ENCODE results near the gene TP53I11.

The TP53I11 gene

DNA sequence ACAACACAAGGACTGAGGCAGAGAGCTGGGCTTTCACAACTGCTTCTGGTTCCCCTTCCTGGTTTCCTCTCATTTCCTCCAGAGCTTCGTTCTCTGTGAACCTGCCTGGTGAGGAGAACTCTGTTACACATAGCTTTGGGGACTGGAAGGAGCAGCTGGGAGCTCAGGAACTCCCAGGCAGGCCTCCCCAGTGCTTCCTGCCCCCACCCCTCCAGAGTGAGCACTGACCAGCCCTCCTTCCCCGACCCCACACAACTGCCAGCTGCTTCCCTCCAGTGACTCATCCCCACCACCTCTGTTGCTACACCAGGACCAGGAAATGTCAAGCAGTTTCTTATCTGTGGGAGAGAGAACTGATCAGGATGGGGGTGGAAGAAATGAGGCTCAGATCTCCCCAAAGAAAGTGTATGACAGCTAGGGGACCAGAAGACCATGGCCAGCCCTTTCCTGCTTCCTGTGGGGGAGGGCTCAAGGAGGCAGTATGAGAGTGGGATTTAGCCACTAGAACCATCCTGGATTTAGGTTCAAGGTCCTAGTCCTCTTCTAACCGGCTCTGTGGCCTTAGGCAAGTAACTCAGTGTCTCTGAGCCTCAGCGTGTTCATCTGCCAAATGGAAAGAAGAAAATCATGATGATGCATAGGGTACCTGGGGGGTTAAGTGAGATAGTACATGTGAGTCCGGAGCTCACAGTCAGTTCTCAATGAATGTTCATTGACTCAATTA, 4.5 kb upstream of the TP53I11 start:
- DNase-seq: no peak

DNA sequence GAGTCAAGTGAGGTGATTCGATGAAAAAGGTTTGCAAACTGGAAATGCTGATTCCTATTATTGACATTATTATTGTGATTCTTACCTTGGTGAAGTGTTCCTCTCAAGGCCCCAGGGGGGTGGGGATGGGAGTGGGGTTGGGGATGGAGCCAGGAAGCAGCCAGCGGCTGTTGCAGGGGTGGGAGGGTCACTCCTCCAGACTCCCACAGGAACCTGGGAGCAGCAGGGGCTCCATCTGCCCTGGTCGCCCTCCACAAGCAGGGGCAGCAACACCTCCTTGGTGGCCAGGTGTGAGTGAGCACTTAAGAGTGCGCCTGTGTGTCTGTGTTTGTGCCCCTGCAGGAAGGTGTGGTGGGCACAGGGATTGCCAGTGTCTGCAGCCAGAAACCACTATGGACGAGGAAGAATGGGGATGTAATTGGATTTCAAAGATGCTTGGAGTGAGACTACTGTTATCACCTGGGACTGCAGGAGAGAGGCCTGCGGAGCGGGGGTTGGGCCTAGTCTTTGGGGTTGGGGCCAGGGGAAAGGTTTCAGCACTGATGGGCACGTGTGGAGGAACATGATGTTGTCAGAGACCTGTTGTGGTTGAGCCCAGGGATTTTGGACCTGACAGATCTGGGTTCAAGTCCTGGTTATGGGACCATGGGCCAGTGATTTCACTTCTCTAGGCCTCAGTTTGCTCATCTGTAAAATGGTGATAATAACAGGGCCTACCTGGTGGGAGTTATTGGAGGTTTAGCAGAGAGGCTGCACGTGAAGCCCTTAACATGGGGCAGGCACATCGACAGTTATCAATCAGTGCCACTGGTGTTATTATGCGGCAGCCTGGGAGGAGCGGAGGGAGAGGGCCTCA, 3.6 kb upstream of the TP53I11 start:
- DNase-seq: no peak

- DNase-seq: no peak
Measured at GRCh38 chr11:44952500-44953260, 2.0 kb upstream of the TP53I11 start.

GRCh38 chr11:44952082-44952481, 1.4 kb upstream of the TP53I11 start:
- no peak for DNase-seq

- DNase-seq: no peak
Measured at GRCh38 chr11:44950031-44950624, 555 bp downstream of the TP53I11 start.

- DNase-seq: peak; percentile 10
Measured at GRCh38 chr11:44949160-44950030, 1.3 kb downstream of the TP53I11 start.

- no peak for DNase-seq
Measured at GRCh38 chr11:44948155-44948554, 2.5 kb downstream of the TP53I11 start.

DNA sequence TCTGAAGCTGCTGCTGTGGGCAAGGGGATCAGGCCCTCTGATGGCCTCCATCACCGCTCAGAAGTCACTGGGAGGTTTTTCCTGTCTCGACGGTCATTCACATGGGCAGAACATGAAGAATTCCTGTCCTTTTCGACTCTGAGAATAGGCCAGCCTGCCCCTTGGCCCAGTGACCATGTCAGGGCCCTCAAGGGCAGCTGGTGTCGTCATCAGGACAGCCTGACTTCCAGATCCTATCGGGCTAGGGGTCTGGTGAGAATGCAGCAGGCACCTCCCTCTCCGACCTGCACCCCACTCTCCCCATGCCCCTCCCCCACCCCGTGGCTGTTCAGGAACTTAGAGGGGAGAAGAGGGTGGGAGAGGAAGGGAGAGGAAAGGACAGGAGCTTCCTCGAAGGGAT, 3.6 kb downstream of the TP53I11 start:
- no peak for DNase-seq

DNA sequence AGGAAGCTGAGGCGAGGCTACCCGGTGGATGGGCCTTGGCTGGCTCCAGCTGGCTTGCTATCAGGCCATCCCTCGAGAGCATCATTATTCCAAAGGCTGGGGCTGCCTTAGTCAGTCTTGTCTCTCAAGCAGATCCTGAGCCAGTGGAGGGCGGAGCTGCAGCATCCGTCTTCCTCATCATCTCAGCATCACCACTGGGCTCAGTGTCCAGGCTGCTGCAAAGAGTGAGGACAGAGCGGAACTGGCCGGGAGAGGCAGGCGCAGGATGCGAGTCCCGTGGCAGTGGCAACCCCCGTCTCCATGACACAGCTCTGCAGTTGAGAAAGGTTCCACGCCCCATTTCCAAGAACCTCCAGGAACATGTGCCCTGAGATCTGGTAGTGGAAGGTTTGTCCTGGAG, 4.4 kb downstream of the TP53I11 start:
- no peak for DNase-seq

GRCh38 chr11:44945666-44946065, 5.0 kb downstream of the TP53I11 start:
- DNase-seq: no peak

DNA sequence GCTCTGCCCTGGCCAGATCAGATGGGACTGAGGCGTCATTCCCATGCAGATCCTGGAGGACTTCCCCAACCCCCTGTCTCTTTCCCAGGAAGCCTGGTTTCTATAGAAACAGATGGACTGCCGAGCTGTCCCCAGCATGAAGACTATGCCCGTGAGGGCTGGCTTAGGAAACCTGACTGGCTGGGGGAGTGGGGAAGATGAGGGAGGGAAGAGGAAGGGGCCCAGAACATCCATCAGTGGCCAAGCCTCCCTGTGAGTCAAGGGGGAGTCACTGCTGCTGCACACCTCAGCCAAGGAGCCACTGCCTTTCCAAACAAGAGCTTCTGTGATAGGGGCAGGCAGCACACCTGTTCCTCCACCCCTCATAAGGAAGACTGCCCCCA, 5.8 kb downstream of the TP53I11 start:
- no peak for DNase-seq

- DNase-seq: no peak
Measured at GRCh38 chr11:44944181-44944852, 6.4 kb downstream of the TP53I11 start.

DNA sequence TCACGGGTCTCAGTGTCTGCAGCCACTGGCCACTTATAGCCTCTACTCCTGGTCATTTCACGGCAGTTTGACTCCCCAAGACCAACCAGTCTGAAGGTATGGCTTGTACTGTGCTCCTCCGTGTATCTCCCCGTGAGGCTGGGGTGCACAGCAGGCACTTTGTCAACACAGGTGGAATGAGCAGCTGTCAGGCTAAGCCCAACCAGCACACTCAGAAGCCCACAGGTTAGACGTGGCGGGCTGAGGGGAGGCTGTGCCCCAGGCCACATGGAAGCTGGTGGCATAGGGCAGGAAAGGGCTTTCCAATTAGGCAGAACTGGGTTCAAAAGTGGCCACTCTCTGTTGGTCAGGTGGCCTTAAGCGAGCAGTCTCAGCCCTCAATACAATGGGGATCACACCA, 7.0 kb downstream of the TP53I11 start:
- DNase-seq: no peak

- peak; percentile 7 for DNase-seq
Measured at GRCh38 chr11:44943118-44943517, 7.6 kb downstream of the TP53I11 start.

- peak; percentile 17 for DNase-seq
Measured at GRCh38 chr11:44942029-44942955, 8.4 kb downstream of the TP53I11 start.

- DNase-seq: no peak
Measured at GRCh38 chr11:44941259-44942021, 9.2 kb downstream of the TP53I11 start.

- DNase-seq: no peak
Measured at GRCh38 chr11:44940835-44941234, 9.8 kb downstream of the TP53I11 start.

DNA sequence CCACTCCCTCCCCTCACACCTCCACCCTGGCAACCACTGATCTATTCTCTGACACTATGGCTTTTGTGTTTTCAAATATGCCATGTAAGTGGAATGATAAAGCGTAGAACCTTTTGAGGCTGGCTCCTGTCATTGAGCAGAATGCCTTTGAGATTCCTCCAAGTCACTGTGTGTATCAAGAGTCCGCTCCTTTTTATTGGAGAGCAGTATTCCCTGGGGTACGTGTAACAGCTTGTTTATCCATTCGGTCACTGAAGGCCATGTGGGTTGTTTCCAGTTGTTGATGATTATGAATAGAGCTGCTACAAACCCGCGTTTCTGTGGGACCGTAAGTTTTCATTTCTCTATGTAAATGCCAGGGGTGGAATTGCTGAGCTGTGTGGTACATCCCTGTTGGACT, 10.3 kb downstream of the TP53I11 start:
- no peak for DNase-seq

DNA sequence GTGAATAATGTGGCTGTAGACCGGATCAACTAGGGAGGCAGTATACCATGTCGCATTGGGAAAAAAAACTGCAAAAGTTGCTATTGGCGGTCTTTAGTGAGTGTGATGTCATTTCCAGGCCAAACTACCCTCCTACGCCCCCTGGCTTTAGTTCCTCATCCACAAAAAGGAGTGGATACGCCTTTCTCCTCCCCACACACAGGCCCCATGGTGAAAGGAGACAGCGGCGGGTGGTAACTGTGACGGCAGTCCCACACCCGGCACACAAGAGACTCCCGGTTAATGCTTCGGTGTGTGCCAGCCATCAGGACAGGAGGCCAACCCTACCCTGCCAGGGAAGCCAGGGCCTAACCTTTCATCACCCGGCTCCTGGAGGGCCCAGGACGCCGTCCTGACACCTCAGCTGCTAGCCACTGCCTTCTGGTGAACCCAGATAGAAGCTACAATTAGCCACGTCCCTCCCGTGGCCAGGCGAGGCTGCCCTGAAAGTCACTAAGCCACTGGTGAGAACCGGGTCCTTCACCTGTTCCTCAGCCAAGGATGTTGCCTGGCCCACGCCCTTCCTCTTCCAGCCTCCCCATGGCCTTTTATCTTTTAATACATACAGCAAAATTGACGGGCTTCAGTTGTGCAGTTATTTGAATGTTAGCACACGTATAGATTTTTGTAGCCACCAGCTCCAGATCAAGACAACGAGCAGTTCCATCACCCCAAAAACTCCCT, 10.8 kb downstream of the TP53I11 start:
- no peak for DNase-seq
